ACC112 (cell line): ENCODE data around the gene PRUNE2.

Source experiments
- H2AFZ ChIP-seq: fragments of 200-600 bp; sonication (generic); one replicate; pipeline ENCODE4 v1.6.0; 2017; ENCODE audit warnings: antibody characterized with exemption, low read length; ENCODE audit not compliant: unreplicated experiment
- H3K27ac ChIP-seq: fragments of 200-600 bp; sonication (generic); 2 replicates; pipeline ENCODE4 v1.5.1; 2014; ENCODE audit warnings: low read depth, mild to moderate bottlenecking, antibody characterized with exemption, low read length, moderate library complexity
- H3K27me3 ChIP-seq: fragments of 200-600 bp; sonication (generic); 2 replicates; pipeline ENCODE4 v1.6.1; 2014; ENCODE audit warnings: mild to moderate bottlenecking, antibody characterized with exemption, low read length, moderate library complexity, mixed read lengths; ENCODE audit not compliant: insufficient read depth
- H3K36me3 ChIP-seq: fragments of 200-600 bp; sonication (generic); 2 replicates; pipeline ENCODE4 v1.6.1; 2016; ENCODE audit warnings: mild to moderate bottlenecking, antibody characterized with exemption, low read length, moderate library complexity, mixed read lengths; ENCODE audit not compliant: insufficient read depth
- H3K4me1 ChIP-seq: fragments of 200-600 bp; sonication (generic); one replicate; pipeline ENCODE4 v1.6.1; 2016; ENCODE audit warnings: low read length, mixed read lengths; ENCODE audit not compliant: insufficient read depth, unreplicated experiment, control insufficient read depth
- H3K4me3 ChIP-seq: fragments of 200-600 bp; sonication (generic); 2 replicates; pipeline ENCODE4 v1.5.1; 2014; ENCODE audit warnings: mild to moderate bottlenecking, low read depth, low read length
- H3K79me2 ChIP-seq: fragments of 200-600 bp; sonication (generic); one replicate; pipeline ENCODE4 v1.6.0; 2016; ENCODE audit warnings: low read length; ENCODE audit not compliant: control insufficient read depth, unreplicated experiment, insufficient read depth

Gene PRUNE2

GRCh38 chr9:76637416-76637815, 268.5 kb downstream of the PRUNE2 start:
- peaks cover 8% of the 10 kb centered on the region for H3K36me3 ChIP-seq
- H2AFZ ChIP-seq = no peak overlapping the region
- H3K4me3 ChIP-seq = no peak overlapping the region
- H3K27me3 ChIP-seq = no peaks in the 10 kb centered on the region
- no peaks in the 10 kb centered on the region for H3K79me2 ChIP-seq
- no peaks in the 10 kb centered on the region for H3K4me1 ChIP-seq
- H3K27ac ChIP-seq = no peak overlapping the region

- no peak overlapping the region for H2AFZ ChIP-seq
- peaks cover 8% of the 10 kb centered on the region for H3K36me3 ChIP-seq
- H3K27ac ChIP-seq = peak overlapping the region; percentile 4; the same call in 1 of the 2 replicates
- H3K27me3 ChIP-seq = no peaks in the 10 kb centered on the region
- no peaks in the 10 kb centered on the region for H3K4me1 ChIP-seq
- no peaks in the 10 kb centered on the region for H3K79me2 ChIP-seq
- no peak overlapping the region for H3K4me3 ChIP-seq
Measured at GRCh38 chr9:76634356-76635054, 271.4 kb downstream of the PRUNE2 start.

- H3K27me3 ChIP-seq = no peaks in the 10 kb centered on the region
- peaks cover 8% of the 10 kb centered on the region for H3K36me3 ChIP-seq
- no peak overlapping the region for H2AFZ ChIP-seq
- no peaks in the 10 kb centered on the region for H3K79me2 ChIP-seq
- no peaks in the 10 kb centered on the region for H3K4me1 ChIP-seq
- H3K27ac ChIP-seq = no peak overlapping the region
- H3K4me3 ChIP-seq = no peak overlapping the region
Measured at GRCh38 chr9:76630916-76631315, 275.0 kb downstream of the PRUNE2 start.

- Histone ChIP-seq H3K36me3 (peaks cover 5% of the 10 kb centered on the region; the same call in 1 of the 2 replicates), H3K27me3 (no peaks in the 10 kb centered on the region), H3K4me1 (no peaks in the 10 kb centered on the region), H3K79me2 (no peaks in the 10 kb centered on the region), H3K4me3 (no peak overlapping the region), H3K27ac (no peak overlapping the region), H2AFZ (no peak overlapping the region)
Measured at GRCh38 chr9:76629205-76629990, 276.5 kb downstream of the PRUNE2 start.

- Histone ChIP-seq H3K27ac (no peak overlapping the region), H2AFZ (no peak overlapping the region), H3K27me3 (no peaks in the 10 kb centered on the region), H3K4me3 (no peak overlapping the region), H3K4me1 (no peaks in the 10 kb centered on the region), H3K79me2 (no peaks in the 10 kb centered on the region), H3K36me3 (peaks cover 10% of the 10 kb centered on the region; the same call in 1 of the 2 replicates)
Measured at GRCh38 chr9:76628155-76628554, 277.8 kb downstream of the PRUNE2 start.

- no peaks in the 10 kb centered on the region for H3K4me1 ChIP-seq
- H3K4me3 ChIP-seq = no peak overlapping the region
- H3K27ac ChIP-seq = no peak overlapping the region
- 0 out of 2 replicates have a peak, but pooled peaks cover 10% of the 10 kb centered on the region for H3K36me3 ChIP-seq
- H3K27me3 ChIP-seq = no peaks in the 10 kb centered on the region
- H3K79me2 ChIP-seq = no peaks in the 10 kb centered on the region
- H2AFZ ChIP-seq = no peak overlapping the region
Measured at GRCh38 chr9:76626980-76627379, 278.9 kb downstream of the PRUNE2 start.

GRCh38 chr9:76626141-76626540, 279.8 kb downstream of the PRUNE2 start:
- Histone ChIP-seq H3K27me3 (no peaks in the 10 kb centered on the region), H3K4me1 (no peaks in the 10 kb centered on the region), H3K79me2 (no peaks in the 10 kb centered on the region), H3K4me3 (no peak overlapping the region), H2AFZ (no peak overlapping the region), H3K27ac (no peak overlapping the region), H3K36me3 (0 out of 2 replicates have a peak, but pooled peaks cover 10% of the 10 kb centered on the region)

GRCh38 chr9:76624391-76625048, 281.4 kb downstream of the PRUNE2 start:
- H3K4me1 ChIP-seq = no peaks in the 10 kb centered on the region
- no peak overlapping the region for H3K27ac ChIP-seq
- H2AFZ ChIP-seq = no peak overlapping the region
- no peaks in the 10 kb centered on the region for H3K27me3 ChIP-seq
- H3K4me3 ChIP-seq = no peak overlapping the region
- H3K79me2 ChIP-seq = no peaks in the 10 kb centered on the region
- H3K36me3 ChIP-seq = 0 out of 2 replicates have a peak, but pooled peaks cover 10% of the 10 kb centered on the region

- Histone ChIP-seq H3K27me3 (no peaks in the 10 kb centered on the region), H3K27ac (no peak overlapping the region), H3K4me3 (no peak overlapping the region), H3K4me1 (no peaks in the 10 kb centered on the region), H3K36me3 (0 out of 2 replicates have a peak, but pooled peaks cover 6% of the 10 kb centered on the region), H3K79me2 (no peaks in the 10 kb centered on the region), H2AFZ (no peak overlapping the region)
Measured at GRCh38 chr9:76620996-76621395, 284.9 kb downstream of the PRUNE2 start.

- no peaks in the 10 kb centered on the region for H3K4me1 ChIP-seq
- H3K27ac ChIP-seq = no peak overlapping the region
Measured at GRCh38 chr9:76620581-76620980, 285.3 kb downstream of the PRUNE2 start.

More at GRCh38 chr9:76620581-76620980, 285.3 kb downstream of the PRUNE2 start:
- Histone ChIP-seq H3K79me2 (no peaks in the 10 kb centered on the region), H3K4me3 (no peak overlapping the region), H3K36me3 (0 out of 2 replicates have a peak, but pooled peaks cover 6% of the 10 kb centered on the region), H2AFZ (no peak overlapping the region), H3K27me3 (no peaks in the 10 kb centered on the region)
